Breast epithelium (tissue), 3 donors: ENCODE data around the gene AKR1C1.

ENCODE experiments used
- CTCF ChIP-seq, 3 donors: fragments of 450-650 bp; IDR thresholded peaks; one replicate each; pipeline ENCODE4 v1.5.1; 2016 to 2017; ENCODE audit warnings: antibody characterized with exemption in 3 of 3, mild to moderate bottlenecking in 3 of 3, moderate library complexity in 3 of 3
- POLR2A ChIP-seq: fragments of 450-650 bp; IDR thresholded peaks from one replicate; pipeline ENCODE4 v1.6.1; 2016; ENCODE audit warnings: antibody characterized with exemption, mild to moderate bottlenecking, moderate library complexity

DNA sequence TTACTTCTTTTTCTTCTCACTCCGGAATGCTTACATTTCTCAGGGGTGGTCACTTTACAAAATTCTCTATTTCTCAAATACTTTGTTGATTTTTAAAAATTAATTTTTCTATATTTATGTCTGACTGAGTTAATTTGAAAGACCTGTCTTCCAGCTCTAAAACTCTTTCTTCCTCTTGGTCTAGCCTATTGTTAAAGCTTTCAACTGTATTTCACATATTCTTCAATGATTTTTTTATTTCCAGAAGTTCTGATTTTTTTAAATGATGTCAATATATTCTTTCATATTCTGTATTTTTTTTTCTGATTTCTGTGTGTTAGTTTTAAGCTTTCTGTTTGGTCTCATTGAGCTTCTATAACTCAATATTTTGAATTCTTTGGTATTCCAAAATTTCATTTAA, 67.8 kb downstream of the AKR1C1 start:
- TF ChIP-seq POLR2A (no peak), CTCF (IDR thresholded peaks at IDR 0.05) (no peak)
